Neural progenitor cell (in vitro differentiated cells): Measurements from ENCODE around the gene CORO7. TPM values are rescaled to one million over a fixed set of nuclear protein-coding genes. Genes with fewer than 3 reads are reported as not detected.

Source experiments
- DNase-seq: peaks from one replicate; pipeline ENCODE4 v3.0.0-alpha.2; 2016; ENCODE audit warnings: low spot score
- H2AFZ ChIP-seq: fragments of 200-600 bp; sonication (generic); replicated peaks from 2 replicates; pipeline ENCODE4 v1.6.1; 2016; ENCODE audit warnings: antibody characterized with exemption
- H3F3A ChIP-seq: fragments of 200-600 bp; sonication (generic); 2 replicates; pipeline ENCODE4 v1.6.1; 2016; ENCODE audit warnings: antibody characterized with exemption, low read depth
- H3K27ac ChIP-seq: fragments of 200-600 bp; sonication (generic); 2 replicates; pipeline ENCODE4 v1.5.1; 2016; ENCODE audit warnings: mild to moderate bottlenecking
- H3K27me3 ChIP-seq: fragments of 200-600 bp; sonication (generic); 2 replicates; pipeline ENCODE4 v1.6.1; 2016; ENCODE audit warnings: mild to moderate bottlenecking, moderate library complexity
- H3K36me3 ChIP-seq: fragments of 200-600 bp; sonication (generic); 2 replicates; pipeline ENCODE4 v1.5.1; 2016
- H3K4me1 ChIP-seq: fragments of 200-600 bp; sonication (generic); 2 replicates; pipeline ENCODE4 v1.6.1; 2016; ENCODE audit warnings: mixed run types
- H3K4me2 ChIP-seq: fragments of 200-600 bp; sonication (generic); 2 replicates; pipeline ENCODE4 v1.6.1; 2016
- H3K4me3 ChIP-seq: fragments of 200-600 bp; sonication (generic); 2 replicates; pipeline ENCODE4 v1.5.1; 2016
- H3K79me2 ChIP-seq: fragments of 200-600 bp; sonication (generic); 2 replicates; pipeline ENCODE4 v1.6.1; 2016; ENCODE audit warnings: low read depth
- H3K9ac ChIP-seq: fragments of 200-600 bp; sonication (generic); 2 replicates; pipeline ENCODE4 v1.6.1; 2016
- H3K9me3 ChIP-seq: fragments of 200-600 bp; sonication (generic); 2 replicates; pipeline ENCODE4 v1.5.1; 2016; ENCODE audit warnings: low read depth
- H4K20me1 ChIP-seq: fragments of 200-600 bp; sonication (generic); 2 replicates; pipeline ENCODE4 v1.6.1; 2016; ENCODE audit warnings: low read depth
- H3K27ac Mint-ChIP-seq: 3 replicates; pipeline ENCODE4 v1.8.0; 2021; ENCODE audit warnings: mixed read lengths
- H3K27me3 Mint-ChIP-seq: 2 replicates; pipeline ENCODE4 v1.8.0; 2022; ENCODE audit warnings: low read depth, mild to moderate bottlenecking, inconsistent platforms, moderate library complexity, mixed read lengths; ENCODE audit not compliant: insufficient read depth
- H3K36me3 Mint-ChIP-seq: 3 replicates; pipeline ENCODE4 v1.8.0; 2021; ENCODE audit warnings: mixed read lengths
- H3K4me1 Mint-ChIP-seq: 3 replicates; pipeline ENCODE4 v1.8.0; 2021; ENCODE audit warnings: mixed read lengths
- H3K4me3 Mint-ChIP-seq: 3 replicates; pipeline ENCODE4 v1.8.0; 2021; ENCODE audit warnings: mild to moderate bottlenecking, moderate library complexity, mixed read lengths
- H3K9me3 Mint-ChIP-seq: 3 replicates; pipeline ENCODE4 v1.8.0; 2020; ENCODE audit warnings: mixed read lengths
- EZH2 ChIP-seq: fragments of 200-600 bp; sonication (generic); IDR thresholded peaks from 2 replicates; pipeline ENCODE4 v1.6.1; 2017; ENCODE audit warnings: antibody characterized with exemption, mild to moderate bottlenecking, moderate library complexity
- EZH2phosphoT487 ChIP-seq: fragments of 200-600 bp; sonication (generic); IDR thresholded peaks from 2 replicates; pipeline ENCODE4 v1.6.1; 2017; ENCODE audit warnings: antibody characterized with exemption
- total RNA-seq: library from RNA; depleted of rRNA; stranded (reverse); fragments of >200 nt; gene quantifications from 2 replicates; pipeline ENCODE4 v1.2.3, GENCODE V29; 2015; ENCODE audit warnings: low replicate concordance
- TF ChIP-seq, protein P1 (sequence below): fragments of 200-600 bp; sonication (generic); IDR thresholded peaks from 2 replicates; pipeline ENCODE4 v1.5.1; 2017; ENCODE audit warnings: antibody characterized with exemption, mild to moderate bottlenecking

Gene CORO7
- total RNA-seq, 1 donor from 2014 or later, result 6.8 TPM

DNA sequence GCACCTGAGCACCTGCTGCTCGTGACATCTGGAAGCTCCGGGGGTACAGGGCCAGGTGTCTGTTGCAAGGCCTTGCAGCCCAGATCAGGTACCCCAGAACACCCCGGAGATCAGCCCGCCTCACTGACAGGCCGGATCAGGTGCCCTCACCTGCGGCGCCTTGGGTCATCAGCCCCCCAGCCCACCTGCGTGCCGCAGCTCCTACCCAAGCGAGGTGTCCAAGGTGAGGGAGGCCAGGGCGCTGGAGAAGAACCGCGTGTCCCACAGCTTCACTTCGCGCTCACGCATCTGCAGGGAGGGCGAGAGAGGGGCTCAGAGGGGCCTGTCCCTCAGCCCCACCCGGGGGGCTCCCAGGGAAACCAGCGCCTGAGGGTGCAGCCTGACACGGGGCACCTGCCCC is 28.6 kb downstream of the CORO7 start:
- no peak for DNase-seq
- no peak overlapping the region for H3K4me3 ChIP-seq
- H3K27ac Mint-ChIP-seq, result no peak overlapping the region
- H3F3A ChIP-seq, result peaks cover 20% of the 10 kb centered on the region
- TF ChIP-seq, protein P1, sequence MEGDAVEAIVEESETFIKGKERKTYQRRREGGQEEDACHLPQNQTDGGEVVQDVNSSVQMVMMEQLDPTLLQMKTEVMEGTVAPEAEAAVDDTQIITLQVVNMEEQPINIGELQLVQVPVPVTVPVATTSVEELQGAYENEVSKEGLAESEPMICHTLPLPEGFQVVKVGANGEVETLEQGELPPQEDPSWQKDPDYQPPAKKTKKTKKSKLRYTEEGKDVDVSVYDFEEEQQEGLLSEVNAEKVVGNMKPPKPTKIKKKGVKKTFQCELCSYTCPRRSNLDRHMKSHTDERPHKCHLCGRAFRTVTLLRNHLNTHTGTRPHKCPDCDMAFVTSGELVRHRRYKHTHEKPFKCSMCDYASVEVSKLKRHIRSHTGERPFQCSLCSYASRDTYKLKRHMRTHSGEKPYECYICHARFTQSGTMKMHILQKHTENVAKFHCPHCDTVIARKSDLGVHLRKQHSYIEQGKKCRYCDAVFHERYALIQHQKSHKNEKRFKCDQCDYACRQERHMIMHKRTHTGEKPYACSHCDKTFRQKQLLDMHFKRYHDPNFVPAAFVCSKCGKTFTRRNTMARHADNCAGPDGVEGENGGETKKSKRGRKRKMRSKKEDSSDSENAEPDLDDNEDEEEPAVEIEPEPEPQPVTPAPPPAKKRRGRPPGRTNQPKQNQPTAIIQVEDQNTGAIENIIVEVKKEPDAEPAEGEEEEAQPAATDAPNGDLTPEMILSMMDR, result no peak
- TF ChIP-seq EZH2phosphoT487 (no peak), EZH2 (no peak)
- H3K27me3 ChIP-seq, result no peaks in the 10 kb centered on the region
- no peaks in the 10 kb centered on the region for H3K79me2 ChIP-seq
- no peak overlapping the region for H3K4me2 ChIP-seq
- H3K27me3 Mint-ChIP-seq, result peaks cover 9% of the 10 kb centered on the region
- peaks cover 45% of the 10 kb centered on the region for H3K4me1 Mint-ChIP-seq
- H3K9me3 Mint-ChIP-seq, result no peaks in the 10 kb centered on the region
- no peaks in the 10 kb centered on the region for H4K20me1 ChIP-seq
- H3K27ac ChIP-seq, result no peak overlapping the region
- H3K9me3 ChIP-seq, result no peaks in the 10 kb centered on the region
- H3K36me3 Mint-ChIP-seq, result no peaks in the 10 kb centered on the region
- no peak overlapping the region for H3K4me3 Mint-ChIP-seq
- no peak overlapping the region for H2AFZ ChIP-seq
- no peaks in the 10 kb centered on the region for H3K36me3 ChIP-seq
- peaks cover 44% of the 10 kb centered on the region for H3K4me1 ChIP-seq
- no peak overlapping the region for H3K9ac ChIP-seq

- Mint-ChIP-seq H3K9me3 (no peaks in the 10 kb centered on the region), H3K36me3 (no peaks in the 10 kb centered on the region), H3K27me3 (peaks cover 9% of the 10 kb centered on the region), H3K27ac (peak overlapping the region; percentile 50), H3K4me3 (no peak overlapping the region), H3K4me1 (peaks cover 41% of the 10 kb centered on the region)
- Histone ChIP-seq H4K20me1 (no peaks in the 10 kb centered on the region), H3K27ac (no peak overlapping the region), H3K4me2 (no peak overlapping the region), H3K4me3 (no peak overlapping the region), H3K36me3 (no peaks in the 10 kb centered on the region), H3K9me3 (no peaks in the 10 kb centered on the region), H3F3A (peaks cover 13% of the 10 kb centered on the region), H3K79me2 (no peaks in the 10 kb centered on the region), H3K4me1 (peaks cover 36% of the 10 kb centered on the region), H3K9ac (no peak overlapping the region), H3K27me3 (no peaks in the 10 kb centered on the region), H2AFZ (no peak overlapping the region)
- no peak for TF ChIP-seq EZH2
- TF ChIP-seq, protein P1, result no peak
- no peak for TF ChIP-seq EZH2phosphoT487
- no peak for DNase-seq
Observed at GRCh38 chr16:4386951-4387565, 29.3 kb downstream of the CORO7 start.

DNA sequence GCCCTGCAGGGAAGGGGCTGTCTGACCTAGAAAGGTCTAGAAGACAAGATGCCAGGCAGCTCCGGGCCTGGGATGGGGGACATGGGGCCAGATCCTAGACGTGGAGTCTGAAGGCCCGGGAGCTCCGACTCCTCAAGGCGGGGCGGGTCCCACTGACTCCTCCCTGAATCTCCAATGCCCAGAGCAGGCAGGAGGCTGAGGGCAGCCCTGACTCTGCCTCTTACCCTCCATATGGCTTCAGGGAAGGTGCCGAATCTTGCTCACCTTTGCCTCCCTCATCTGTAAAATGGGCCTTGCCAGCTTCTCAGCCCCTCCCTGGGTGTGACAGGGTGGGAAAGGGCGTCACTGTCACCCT is 30.0 kb downstream of the CORO7 start:
- H3K36me3 Mint-ChIP-seq, result no peaks in the 10 kb centered on the region
- no peaks in the 10 kb centered on the region for H3K79me2 ChIP-seq
- no peak for TF ChIP-seq EZH2
- H3K4me3 Mint-ChIP-seq, result no peak overlapping the region
- peaks cover 30% of the 10 kb centered on the region for H3K4me1 ChIP-seq
- no peak overlapping the region for H3K4me2 ChIP-seq
- no peaks in the 10 kb centered on the region for H3K9me3 ChIP-seq
- peaks cover 8% of the 10 kb centered on the region for H3F3A ChIP-seq
- peak overlapping the region; percentile 69 for H3K27ac Mint-ChIP-seq
- DNase-seq, result no peak
- H3K36me3 ChIP-seq, result no peaks in the 10 kb centered on the region
- H3K27me3 ChIP-seq, result no peaks in the 10 kb centered on the region
- no peak overlapping the region for H3K9ac ChIP-seq
- peaks cover 36% of the 10 kb centered on the region for H3K4me1 Mint-ChIP-seq
- H4K20me1 ChIP-seq, result no peaks in the 10 kb centered on the region
- no peak overlapping the region for H3K4me3 ChIP-seq
- no peak overlapping the region for H3K27ac ChIP-seq
- no peak overlapping the region for H2AFZ ChIP-seq
- peaks cover 9% of the 10 kb centered on the region for H3K27me3 Mint-ChIP-seq
- no peaks in the 10 kb centered on the region for H3K9me3 Mint-ChIP-seq

GRCh38 chr16:4385789-4386450 is 30.5 kb downstream of the CORO7 start:
- no peak overlapping the region for H3K27ac ChIP-seq
- peak overlapping the region; percentile 69 for H3K27ac Mint-ChIP-seq
- no peaks in the 10 kb centered on the region for H3K27me3 ChIP-seq

More at GRCh38 chr16:4385789-4386450, 30.5 kb downstream of the CORO7 start:
- Histone ChIP-seq H4K20me1 (no peaks in the 10 kb centered on the region), H3K4me3 (no peak overlapping the region), H3K79me2 (no peaks in the 10 kb centered on the region), H3K36me3 (no peaks in the 10 kb centered on the region), H3K9ac (no peak overlapping the region), H3K9me3 (no peaks in the 10 kb centered on the region), H3K4me2 (no peak overlapping the region), H2AFZ (no peak overlapping the region), H3F3A (peaks cover 8% of the 10 kb centered on the region), H3K4me1 (peaks cover 28% of the 10 kb centered on the region)
- no peak overlapping the region for H3K4me3 Mint-ChIP-seq
- peaks cover 9% of the 10 kb centered on the region for H3K27me3 Mint-ChIP-seq
- peaks cover 32% of the 10 kb centered on the region for H3K4me1 Mint-ChIP-seq
- no peaks in the 10 kb centered on the region for H3K9me3 Mint-ChIP-seq
- H3K36me3 Mint-ChIP-seq, result no peaks in the 10 kb centered on the region
- no peak for DNase-seq
- no peak for TF ChIP-seq EZH2
- no peak for TF ChIP-seq EZH2phosphoT487
- TF ChIP-seq, protein P1, result no peak
